GM23248 (cell line): ENCODE results near the gene THOP1. TPM values are rescaled to one million over a fixed set of nuclear protein-coding genes. Genes with fewer than 3 reads are reported as not detected.

ENCODE experiments used
- DNase-seq: peaks from one replicate; pipeline ENCODE4 v3.0.0-alpha.2; 2015
- H2AFZ ChIP-seq: fragments of 200-600 bp; sonication (generic); 2 replicates; pipeline ENCODE4 v1.6.1; 2016; ENCODE audit warnings: antibody characterized with exemption
- H3F3A ChIP-seq: fragments of 200-600 bp; sonication (generic); 2 replicates; pipeline ENCODE4 v1.6.1; 2016; ENCODE audit warnings: mild to moderate bottlenecking, antibody characterized with exemption, mixed run types; ENCODE audit not compliant: insufficient read depth
- H3K27ac ChIP-seq: fragments of 200-600 bp; sonication (generic); 2 replicates; pipeline ENCODE4 v1.5.1; 2016; ENCODE audit warnings: mild to moderate bottlenecking
- H3K27me3 ChIP-seq: fragments of 200-600 bp; sonication (generic); replicated peaks from 2 replicates; pipeline ENCODE4 v1.6.1; 2016; ENCODE audit warnings: mild to moderate bottlenecking; ENCODE audit not compliant: insufficient read depth
- H3K36me3 ChIP-seq: fragments of 200-600 bp; sonication (generic); 2 replicates; pipeline ENCODE4 v1.6.1; 2016; ENCODE audit warnings: low read depth, mild to moderate bottlenecking
- H3K4me1 ChIP-seq: fragments of 200-600 bp; sonication (generic); 2 replicates; pipeline ENCODE4 v1.6.1; 2016; ENCODE audit warnings: mild to moderate bottlenecking; ENCODE audit not compliant: insufficient read depth
- H3K4me2 ChIP-seq: fragments of 200-600 bp; sonication (generic); one replicate; pipeline ENCODE4 v1.6.1; 2016; ENCODE audit warnings: mild to moderate bottlenecking; ENCODE audit not compliant: unreplicated experiment
- H3K4me3 ChIP-seq: fragments of 200-600 bp; sonication (generic); 2 replicates; pipeline ENCODE4 v1.5.1; 2016; ENCODE audit warnings: mild to moderate bottlenecking
- H3K79me2 ChIP-seq: fragments of 200-600 bp; sonication (generic); 2 replicates; pipeline ENCODE4 v1.6.1; 2016; ENCODE audit warnings: mild to moderate bottlenecking; ENCODE audit not compliant: insufficient read depth
- H3K9ac ChIP-seq: fragments of 200-600 bp; sonication (generic); 2 replicates; pipeline ENCODE4 v1.6.1; 2016; ENCODE audit warnings: mild to moderate bottlenecking
- H3K9me2 ChIP-seq: fragments of 200-600 bp; sonication (generic); 2 replicates; pipeline ENCODE4 v1.6.1; 2016; ENCODE audit warnings: mixed run types, mild to moderate bottlenecking, moderate library complexity; ENCODE audit not compliant: insufficient read depth
- H3K9me3 ChIP-seq: fragments of 200-600 bp; sonication (generic); one replicate; pipeline ENCODE4 v1.6.1; 2017; ENCODE audit warnings: low read depth
- H4K20me1 ChIP-seq: fragments of 200-600 bp; sonication (generic); 2 replicates; pipeline ENCODE4 v1.6.0; 2016; ENCODE audit not compliant: insufficient read depth
- EZH2 ChIP-seq: fragments of 200-600 bp; sonication (generic); IDR thresholded peaks from 2 replicates; pipeline ENCODE4 v1.6.1; 2018; ENCODE audit warnings: antibody characterized with exemption, mild to moderate bottlenecking; ENCODE audit not compliant: insufficient read depth, poor library complexity, severe bottlenecking
- EZH2phosphoT487 ChIP-seq: fragments of 200-600 bp; sonication (generic); IDR thresholded peaks from 2 replicates; pipeline ENCODE4 v1.6.1; 2018; ENCODE audit warnings: antibody characterized with exemption, moderate library complexity, mild to moderate bottlenecking, low read depth; ENCODE audit not compliant: insufficient read depth
- WGBS, 2 experiments: methylation state at CpG; one replicate each; pipeline ENCODE4 v1.1.6; 2015 to 2017; ENCODE audit warnings: low lambda C conversion rate in 2 of 2, low coverage in 1 of 2; ENCODE audit errors: missing lambda C conversion rate in 2 of 2; 5-methylcytosine and 5-hydroxymethylcytosine counted together
- in situ Hi-C: fragments of 300-500 bp; cut with MboI; formaldehyde crosslinking; loops from 2 replicates; pipeline ENCODE4 v1.15.0; 2020
- polyA plus RNA-seq: library from polyadenylated mRNA; unstranded; fragments of >200 nt; fragmentation: Nextera tagmentation; extraction: Ambion mirVana; gene quantifications from 2 replicates; pipeline ENCODE4 v1.2.1, GENCODE V29; 2016
- total RNA-seq: library from RNA; depleted of rRNA; stranded (reverse); fragments of >200 nt; shearing (Covaris generic); gene quantifications from 2 replicates; pipeline ENCODE4 v1.2.3, GENCODE V29; 2014

Gene THOP1
- total and polyA plus RNA-seq, 2 experiments from 2014 or later: 64.8 to 136 TPM

DNA sequence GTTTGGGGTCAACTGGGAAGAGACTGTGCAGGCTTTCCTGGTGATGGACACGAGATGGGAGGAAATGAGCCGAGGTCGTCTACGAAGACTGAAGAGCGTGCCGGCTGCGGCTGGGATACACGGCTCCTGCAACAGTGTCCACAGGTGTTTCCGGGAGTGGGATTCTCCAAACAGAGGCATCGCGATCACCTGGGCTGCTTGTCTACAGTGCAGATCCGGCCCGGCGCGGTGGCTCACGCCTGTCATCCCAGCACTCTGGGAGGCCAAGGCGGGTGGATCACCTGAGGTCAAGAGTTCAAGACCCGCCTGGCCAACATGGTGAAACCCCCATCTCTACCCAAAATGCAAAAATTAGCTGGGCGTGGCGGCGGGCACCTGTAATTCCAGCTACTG, 33.9 kb upstream of the THOP1 start:
- in situ Hi-C loops: loop anchor here (5.0 kb wide), 1 partner anchor 104 kb away; no protein-coding TSS in a partner anchor
- Histone ChIP-seq H3K9me2 (no peaks in the 10 kb centered on the region), H3K79me2 (no peaks in the 10 kb centered on the region), H3K9me3 (no peaks in the 10 kb centered on the region), H3K4me3 (no peak overlapping the region), H2AFZ (no peak overlapping the region), H3K9ac (no peak overlapping the region), H3K4me2 (no peak overlapping the region), H3F3A (no peaks in the 10 kb centered on the region), H4K20me1 (no peaks in the 10 kb centered on the region), H3K4me1 (no peaks in the 10 kb centered on the region), H3K36me3 (no peaks in the 10 kb centered on the region), H3K27ac (no peak overlapping the region), H3K27me3 (0 out of 2 replicates have a peak, but pooled peaks cover under 1% of the 10 kb centered on the region)
- no peak for DNase-seq
- TF ChIP-seq EZH2phosphoT487: no peak
- no peak for TF ChIP-seq EZH2
- 90 to 93% methylated on average over 12 to 21 of the region's 21 CpGs for WGBS, 2 experiments

GRCh38 chr19:2754659-2755447, 30.4 kb upstream of the THOP1 start:
- Histone ChIP-seq H3K4me2 (no peak overlapping the region), H3K36me3 (no peaks in the 10 kb centered on the region), H3F3A (no peaks in the 10 kb centered on the region), H3K9me3 (no peaks in the 10 kb centered on the region), H3K79me2 (no peaks in the 10 kb centered on the region), H3K4me3 (no peak overlapping the region), H3K27me3 (no peaks in the 10 kb centered on the region), H3K9me2 (no peaks in the 10 kb centered on the region), H3K9ac (no peak overlapping the region), H3K27ac (no peak overlapping the region), H2AFZ (no peak overlapping the region), H4K20me1 (no peaks in the 10 kb centered on the region), H3K4me1 (no peaks in the 10 kb centered on the region)
- 94 to 95% methylated on average over 40 to 43 of the region's 43 CpGs for WGBS, 2 experiments
- no peak for DNase-seq
- in situ Hi-C loops: loop anchor here (5.0 kb wide), 1 partner anchor 108 kb away; no protein-coding TSS in a partner anchor
- no peak for TF ChIP-seq EZH2
- no peak for TF ChIP-seq EZH2phosphoT487

- H3K27ac ChIP-seq: no peak overlapping the region
- H3K36me3 ChIP-seq: no peaks in the 10 kb centered on the region
- no peak overlapping the region for H2AFZ ChIP-seq
- H3K9ac ChIP-seq: no peak overlapping the region
- no peaks in the 10 kb centered on the region for H3K4me1 ChIP-seq
- H3K4me2 ChIP-seq: no peak overlapping the region
- 89 to 90% methylated on average over 7 to 16 of the region's 16 CpGs for WGBS, 2 experiments
- H3K79me2 ChIP-seq: no peaks in the 10 kb centered on the region
- no peak for DNase-seq
- H3F3A ChIP-seq: no peaks in the 10 kb centered on the region
- no peak for TF ChIP-seq EZH2phosphoT487
- no peak for TF ChIP-seq EZH2
- no peaks in the 10 kb centered on the region for H4K20me1 ChIP-seq
- in situ Hi-C loops: no loop called here
- no peaks in the 10 kb centered on the region for H3K27me3 ChIP-seq
- H3K9me2 ChIP-seq: no peaks in the 10 kb centered on the region
- H3K9me3 ChIP-seq: no peaks in the 10 kb centered on the region
- H3K4me3 ChIP-seq: no peak overlapping the region
Observed at GRCh38 chr19:2755448-2755705, 29.9 kb upstream of the THOP1 start.

- no peaks in the 10 kb centered on the region for H3K9me3 ChIP-seq
- H3K4me3 ChIP-seq: no peak overlapping the region
- no peak overlapping the region for H3K4me2 ChIP-seq
- H3K36me3 ChIP-seq: no peaks in the 10 kb centered on the region; the same call in 1 of the 2 replicates
- H3K9me2 ChIP-seq: no peaks in the 10 kb centered on the region
- no peaks in the 10 kb centered on the region for H3F3A ChIP-seq
- no peaks in the 10 kb centered on the region for H4K20me1 ChIP-seq
- H3K79me2 ChIP-seq: no peaks in the 10 kb centered on the region
- H3K9ac ChIP-seq: no peak overlapping the region
- 95 to 96% methylated on average over 16 of the region's 16 CpGs for WGBS, 2 experiments
- no peaks in the 10 kb centered on the region for H3K4me1 ChIP-seq
- no peak overlapping the region for H2AFZ ChIP-seq
- DNase-seq: no peak
- no peaks in the 10 kb centered on the region for H3K27me3 ChIP-seq
- in situ Hi-C loops: no loop called here
- no peak overlapping the region for H3K27ac ChIP-seq
- TF ChIP-seq EZH2: no peak
- no peak for TF ChIP-seq EZH2phosphoT487
Observed at GRCh38 chr19:2755811-2756210, 29.5 kb upstream of the THOP1 start.

DNA sequence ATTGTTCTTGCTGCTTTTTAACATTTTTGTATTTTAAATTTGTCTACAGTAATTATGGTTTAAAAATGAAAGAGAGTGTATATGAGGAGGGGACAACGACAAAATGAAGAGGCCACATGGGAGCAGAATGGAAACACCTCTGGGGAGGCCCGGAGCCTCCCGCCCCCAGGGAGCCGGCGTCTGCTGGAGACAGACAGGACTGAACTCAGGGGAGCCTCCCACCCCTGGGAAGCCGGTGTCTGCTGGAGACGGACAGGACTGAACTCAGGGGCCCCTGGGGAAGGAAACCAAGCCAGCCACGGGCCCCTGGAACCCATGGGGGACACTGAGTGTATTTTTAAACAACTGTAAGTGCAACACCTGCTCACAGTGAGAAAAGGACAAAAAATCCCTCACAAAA, 28.8 kb upstream of the THOP1 start:
- no peaks in the 10 kb centered on the region for H3K27me3 ChIP-seq
- H3K36me3 ChIP-seq: no peaks in the 10 kb centered on the region; the same call in 1 of the 2 replicates
- no peaks in the 10 kb centered on the region for H3K4me1 ChIP-seq
- H4K20me1 ChIP-seq: no peaks in the 10 kb centered on the region
- 75 to 82% methylated on average over 6 to 8 of the region's 8 CpGs for WGBS, 2 experiments
- no peak overlapping the region for H2AFZ ChIP-seq
- no peak overlapping the region for H3K4me2 ChIP-seq
- H3K79me2 ChIP-seq: no peaks in the 10 kb centered on the region
- no peak for TF ChIP-seq EZH2
- H3K9ac ChIP-seq: no peak overlapping the region
- DNase-seq: no peak
- no peak overlapping the region for H3K4me3 ChIP-seq
- in situ Hi-C loops: no loop called here
- no peaks in the 10 kb centered on the region for H3K9me2 ChIP-seq
- no peaks in the 10 kb centered on the region for H3F3A ChIP-seq
- no peaks in the 10 kb centered on the region for H3K9me3 ChIP-seq
- no peak overlapping the region for H3K27ac ChIP-seq
